Fibroblast of lung (primary cell): ENCODE results near the gene COPS4. TPM values are rescaled to one million over a fixed set of nuclear protein-coding genes. Genes with fewer than 3 reads are reported as not detected.
"Not testable (repeated sequence)": the region's sequence is repeated elsewhere in the genome, so short reads cannot be mapped to it uniquely, and the experiment has no call there.

Experiments used
- DNase-seq, 2 donors: peaks; one replicate each; pipeline versions ENCODE4 v3.0.0 to v3.0.0-alpha.2; 2010; ENCODE audit warnings: low read depth in 2 of 2
- H2AFZ ChIP-seq: 2 replicates; pipeline ENCODE4 v1.5.1; 2012; ENCODE audit warnings: low read length, control low read depth, inconsistent platforms
- H3K27ac ChIP-seq: 2 replicates; pipeline ENCODE4 v1.5.1; 2011; ENCODE audit warnings: low read length, control low read depth; ENCODE audit not compliant: insufficient read depth
- H3K27me3 ChIP-seq: 2 replicates; pipeline ENCODE4 v1.5.1; 2011; ENCODE audit warnings: mild to moderate bottlenecking, low read length; ENCODE audit not compliant: control insufficient read depth, insufficient read depth
- H3K36me3 ChIP-seq: 2 replicates; pipeline ENCODE4 v1.5.1; 2011; ENCODE audit warnings: low read length; ENCODE audit not compliant: control insufficient read depth, insufficient read depth
- H3K4me1 ChIP-seq: 2 replicates; pipeline ENCODE4 v1.5.1; 2011; ENCODE audit warnings: low read length; ENCODE audit not compliant: control insufficient read depth, insufficient read depth; ENCODE audit errors: extremely low read depth
- H3K4me2 ChIP-seq: 2 replicates; pipeline ENCODE4 v1.5.1; 2011; ENCODE audit warnings: low read length, control low read depth; ENCODE audit not compliant: insufficient read depth; ENCODE audit errors: extremely low read depth
- H3K4me3 ChIP-seq, 4 experiments: fragments of 200-600 bp in 1 of 4; sonication (generic) in 1 of 4; replicated peaks in 1 of 4; 2 replicates each; pipeline ENCODE4 v1.5.1; 2011 to 2016; ENCODE audit warnings: low read length in 4 of 4, low read depth in 3 of 4, mild to moderate bottlenecking in 3 of 4, control low read depth in 2 of 4, inconsistent platforms in 1 of 4, mixed read lengths in 1 of 4; ENCODE audit not compliant: insufficient read depth in 1 of 4; ENCODE audit errors: control extremely low read depth in 1 of 4
- H3K79me2 ChIP-seq: 2 replicates; pipeline ENCODE4 v1.5.1; 2012; ENCODE audit warnings: mild to moderate bottlenecking, low read length, inconsistent platforms; ENCODE audit not compliant: control insufficient read depth, insufficient read depth
- H3K9ac ChIP-seq: 2 replicates; pipeline ENCODE4 v1.5.1; 2011; ENCODE audit warnings: mild to moderate bottlenecking, low read length, control low read depth; ENCODE audit not compliant: insufficient read depth
- H3K9me3 ChIP-seq: 2 replicates; pipeline ENCODE4 v1.5.1; 2012; ENCODE audit warnings: low read depth, low read length; ENCODE audit not compliant: control insufficient read depth, insufficient read depth
- H4K20me1 ChIP-seq: 2 replicates; pipeline ENCODE4 v1.5.1; 2011; ENCODE audit warnings: low read length; ENCODE audit not compliant: control insufficient read depth, insufficient read depth; ENCODE audit errors: extremely low read depth
- EZH2 ChIP-seq: IDR thresholded peaks from 2 replicates; pipeline ENCODE4 v1.5.1; 2012; ENCODE audit warnings: low read length, control low read depth, mild to moderate bottlenecking; ENCODE audit errors: missing control alignments
- polyA plus RNA-seq, 2 donors: library from polyadenylated mRNA; depleted of rRNA in 1 of 2; stranded (reverse) in 1 of 2; unstranded in 1 of 2; fragments of >200 nt; gene quantifications; 2 replicates each; pipeline ENCODE4 v1.2.1, GENCODE V29; 2011 to 2012; ENCODE audit warnings: missing spikeins in 1 of 2
- total RNA-seq: library from RNA; depleted of rRNA; stranded (reverse); fragments of >200 nt; gene quantifications from 2 replicates; pipeline ENCODE4 v1.2.1, GENCODE V29; 2014
- TF ChIP-seq, protein P1 (sequence below), 2 donors: IDR thresholded peaks in 1 of 2; conservative IDR thresholded peaks in 1 of 2; 1 replicate in 1 of 2; 2 replicates in 1 of 2; pipeline ENCODE4 v1.5.1; 2011 to 2012; ENCODE audit warnings: low read length in 2 of 2, control low read depth in 1 of 2, inconsistent platforms in 1 of 2, low read depth in 1 of 2, mild to moderate bottlenecking in 1 of 2

COPS4 gene
- total and polyA plus RNA-seq, 2 donors (not counting 1 experiment from before 2014, with no cell fraction given): 82.3 to 128 TPM

- Histone ChIP-seq H3K4me1 (no peaks in the 10 kb centered on the region), H3K4me2 (no peak overlapping the region), H3K4me3 (no peak overlapping the region), H3K27ac (no peak overlapping the region), H3K27me3 (no peaks in the 10 kb centered on the region), H4K20me1 (no peaks in the 10 kb centered on the region), H3K9me3 (no peaks in the 10 kb centered on the region), H3K79me2 (no peaks in the 10 kb centered on the region), H2AFZ (no peak overlapping the region), H3K36me3 (no peaks in the 10 kb centered on the region), H3K9ac (no peak overlapping the region)
- no peak for DNase-seq
- TF ChIP-seq EZH2: no peak
- TF ChIP-seq, protein P1, sequence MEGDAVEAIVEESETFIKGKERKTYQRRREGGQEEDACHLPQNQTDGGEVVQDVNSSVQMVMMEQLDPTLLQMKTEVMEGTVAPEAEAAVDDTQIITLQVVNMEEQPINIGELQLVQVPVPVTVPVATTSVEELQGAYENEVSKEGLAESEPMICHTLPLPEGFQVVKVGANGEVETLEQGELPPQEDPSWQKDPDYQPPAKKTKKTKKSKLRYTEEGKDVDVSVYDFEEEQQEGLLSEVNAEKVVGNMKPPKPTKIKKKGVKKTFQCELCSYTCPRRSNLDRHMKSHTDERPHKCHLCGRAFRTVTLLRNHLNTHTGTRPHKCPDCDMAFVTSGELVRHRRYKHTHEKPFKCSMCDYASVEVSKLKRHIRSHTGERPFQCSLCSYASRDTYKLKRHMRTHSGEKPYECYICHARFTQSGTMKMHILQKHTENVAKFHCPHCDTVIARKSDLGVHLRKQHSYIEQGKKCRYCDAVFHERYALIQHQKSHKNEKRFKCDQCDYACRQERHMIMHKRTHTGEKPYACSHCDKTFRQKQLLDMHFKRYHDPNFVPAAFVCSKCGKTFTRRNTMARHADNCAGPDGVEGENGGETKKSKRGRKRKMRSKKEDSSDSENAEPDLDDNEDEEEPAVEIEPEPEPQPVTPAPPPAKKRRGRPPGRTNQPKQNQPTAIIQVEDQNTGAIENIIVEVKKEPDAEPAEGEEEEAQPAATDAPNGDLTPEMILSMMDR (conservative IDR thresholded peaks at IDR 0.05 in 1 of 2, IDR thresholded peaks at IDR 0.05 in 1 of 2; ENCODE audit: low read depth in 1 of 2, low read length in 2 of 2): no peak
These were observed 49.0 kb downstream of the COPS4 start for GRCh38 chr4:83083925-83084475.

GRCh38 chr4:83084956-83085355 lies 50.0 kb downstream of the COPS4 start:
- H3K9ac ChIP-seq, H3K79me2 ChIP-seq, H2AFZ ChIP-seq, DNase-seq, H3K36me3 ChIP-seq, H3K4me1 ChIP-seq, H3K27ac ChIP-seq, H3K9me3 ChIP-seq, H3K4me2 ChIP-seq, H3K4me3 ChIP-seq, H3K27me3 ChIP-seq, H4K20me1 ChIP-seq: not testable (repeated sequence)

- Histone ChIP-seq H3K79me2 (no peaks in the 10 kb centered on the region), H3K9me3 (no peaks in the 10 kb centered on the region), H4K20me1 (no peaks in the 10 kb centered on the region), H3K4me1 (no peaks in the 10 kb centered on the region), H3K4me3 (no peak overlapping the region), H3K27me3 (no peaks in the 10 kb centered on the region), H3K27ac (no peak overlapping the region), H3K36me3 (no peaks in the 10 kb centered on the region), H2AFZ (no peak overlapping the region), H3K9ac (no peak overlapping the region), H3K4me2 (no peak overlapping the region)
- no peak for DNase-seq
- TF ChIP-seq, protein P1 (conservative IDR thresholded peaks at IDR 0.05 in 1 of 2, IDR thresholded peaks at IDR 0.05 in 1 of 2; ENCODE audit: low read depth in 1 of 2, low read length in 2 of 2): no peak
- TF ChIP-seq EZH2: no peak
These were observed 54.6 kb downstream of the COPS4 start for GRCh38 chr4:83089410-83090157.
